H1 (cell line): ENCODE measurements around the gene NPTN. TPM values are rescaled to one million over a fixed set of nuclear protein-coding genes. Genes with fewer than 3 reads are reported as not detected.

Experiments
- CTCF ChIA-PET: fragments of 300-600 bp; sonication (Branson Sonifier 250); formaldehyde crosslinking; loops from one replicate; lab custom pipeline; 2021; ENCODE audit not compliant: partially characterized antibody; lab: Charles Lee
- POLR2A ChIA-PET: fragments of 300-600 bp; sonication (Branson Sonifier 250); formaldehyde crosslinking; loops from one replicate; lab custom pipeline; 2021; ENCODE audit warnings: inconsistent platforms; ENCODE audit not compliant: partially characterized antibody; lab: Charles Lee
- DNase-seq, 2 experiments: peaks; one replicate each; pipeline versions ENCODE4 v3.0.0 to v3.0.0-alpha.2; 2010 to 2022; ENCODE audit warnings: low spot score in 2 of 2, low read depth in 1 of 2, mixed read lengths in 1 of 2
- FAIRE-seq: peaks from 2 replicates; lab custom pipeline; 2011; peaks lifted over from hg19 to GRCh38; lab: Jason Lieb, UNC
- H2AFZ ChIP-seq: 2 replicates; pipeline ENCODE4 v1.8.1; 2012; ENCODE audit warnings: low read length, inconsistent platforms
- H2AK5ac ChIP-seq: 2 replicates; pipeline ENCODE4 v1.6.1; 2013; ENCODE audit warnings: low read depth, low read length
- H2BK120ac ChIP-seq: replicated peaks from 2 replicates; pipeline ENCODE3; 2013; ENCODE audit warnings: low read depth, low read length, inconsistent platforms
- H2BK12ac ChIP-seq: 2 replicates; pipeline ENCODE4 v1.6.1; 2013; ENCODE audit warnings: low read depth, low read length
- H2BK15ac ChIP-seq: 2 replicates; pipeline ENCODE4 v1.6.1; 2013; ENCODE audit warnings: low read length
- H2BK20ac ChIP-seq: 2 replicates; pipeline ENCODE4 v1.6.1; 2013; ENCODE audit warnings: low read length
- H2BK5ac ChIP-seq: 2 replicates; pipeline ENCODE4 v1.6.1; 2013; ENCODE audit warnings: low read depth, low read length
- H3K14ac ChIP-seq: 2 replicates; pipeline ENCODE4 v1.6.1; 2013; ENCODE audit warnings: inconsistent platforms; ENCODE audit not compliant: insufficient read length
- H3K18ac ChIP-seq: 2 replicates; pipeline ENCODE4 v1.6.1; 2013; ENCODE audit warnings: low read length; ENCODE audit errors: extremely low read depth
- H3K23ac ChIP-seq: 2 replicates; pipeline ENCODE4 v1.6.1; 2013; ENCODE audit warnings: inconsistent platforms; ENCODE audit not compliant: insufficient read length
- H3K23me2 ChIP-seq: 2 replicates; pipeline ENCODE4 v1.6.1; 2013; ENCODE audit warnings: low read depth, low read length
- H3K27ac ChIP-seq: 2 replicates; pipeline ENCODE4 v1.6.1; 2011; ENCODE audit warnings: low read depth, low read length, inconsistent platforms
- H3K27me3 ChIP-seq, 4 experiments: replicated peaks in 1 of 4; 1 replicate in 1 of 4; 2 replicates in 3 of 4; pipeline versions ENCODE4 v1.6.1 to v1.8.1; 2011 to 2013; ENCODE audit warnings: low read length in 3 of 4, mild to moderate bottlenecking in 3 of 4, inconsistent platforms in 2 of 4, mixed read lengths in 2 of 4, moderate library complexity in 1 of 4; ENCODE audit not compliant: control insufficient read depth in 3 of 4, insufficient read depth in 3 of 4; ENCODE audit errors: extremely low read depth in 1 of 4
- H3K36me3 ChIP-seq, 4 experiments: 2 replicates each; pipeline versions ENCODE4 v1.6.1 to v1.8.1; 2011 to 2013; ENCODE audit warnings: mild to moderate bottlenecking in 4 of 4, low read length in 3 of 4, moderate library complexity in 2 of 4, control low read depth in 1 of 4, inconsistent platforms in 1 of 4; ENCODE audit not compliant: insufficient read depth in 4 of 4, control insufficient read depth in 2 of 4
- H3K4ac ChIP-seq: replicated peaks from 2 replicates; pipeline ENCODE3; 2013; ENCODE audit warnings: low read length, low read depth, mixed read lengths, inconsistent platforms; ENCODE audit not compliant: insufficient read length
- H3K4me1 ChIP-seq, 4 experiments: replicated peaks in 1 of 4; 1 replicate in 1 of 4; 2 replicates in 3 of 4; pipeline versions ENCODE4 v1.6.1 to v1.8.1; 2011 to 2013; ENCODE audit warnings: low read length in 3 of 4, inconsistent platforms in 2 of 4, mixed read lengths in 1 of 4; ENCODE audit not compliant: insufficient read depth in 4 of 4, control insufficient read depth in 3 of 4
- H3K4me2 ChIP-seq, 2 experiments: 2 replicates each; pipeline versions ENCODE4 v1.6.1 to v1.8.1; 2011 to 2013; ENCODE audit warnings: low read depth in 2 of 2, low read length in 2 of 2, control low read depth in 1 of 2, inconsistent platforms in 1 of 2, mild to moderate bottlenecking in 1 of 2; ENCODE audit not compliant: insufficient read depth in 1 of 2
- H3K4me3 ChIP-seq, 4 experiments: fragments of 200-600, 300-600 bp in 1 of 4; sonication (generic), shearing (Covaris generic), sonication (Bioruptor Twin) in 1 of 4; 2 replicates each; pipeline versions ENCODE4 v1.5.1 to v1.8.1; 2011 to 2016; ENCODE audit warnings: low read length in 4 of 4, low read depth in 3 of 4, control low read depth in 2 of 4, inconsistent platforms in 2 of 4, mild to moderate bottlenecking in 2 of 4, mixed read lengths in 1 of 4, moderate library complexity in 1 of 4; ENCODE audit not compliant: insufficient read depth in 2 of 4; ENCODE audit errors: extremely low read depth in 1 of 4
- H3K56ac ChIP-seq: replicated peaks from 2 replicates; pipeline ENCODE3; 2013; ENCODE audit warnings: low read depth, mild to moderate bottlenecking, mixed read lengths, low read length, inconsistent platforms; ENCODE audit not compliant: insufficient read length
- H3K79me1 ChIP-seq: 2 replicates; pipeline ENCODE4 v1.6.1; 2013; ENCODE audit warnings: low read depth, low read length, control low read depth
- H3K79me2 ChIP-seq, 2 experiments: 2 replicates each; pipeline versions ENCODE4 v1.6.1 to v1.8.1; 2012 to 2013; ENCODE audit warnings: low read length in 2 of 2, mild to moderate bottlenecking in 2 of 2, inconsistent platforms in 1 of 2; ENCODE audit not compliant: insufficient read depth in 2 of 2, control insufficient read depth in 1 of 2
- H3K9ac ChIP-seq, 4 experiments: replicated peaks in 1 of 4; 1 replicate in 1 of 4; 2 replicates in 3 of 4; pipeline versions ENCODE4 v1.6.1 to v1.8.1; 2011 to 2013; ENCODE audit warnings: low read depth in 3 of 4, low read length in 3 of 4, control low read depth in 2 of 4, mild to moderate bottlenecking in 2 of 4, moderate library complexity in 2 of 4, inconsistent platforms in 1 of 4; ENCODE audit errors: extremely low read depth in 1 of 4
- H3K9me3 ChIP-seq, 2 experiments: 2 replicates each; pipeline versions ENCODE4 v1.6.1 to v1.8.1; 2012 to 2013; ENCODE audit warnings: mild to moderate bottlenecking in 2 of 2, moderate library complexity in 2 of 2, control low read depth in 1 of 2, inconsistent platforms in 1 of 2, low read depth in 1 of 2, low read length in 1 of 2, mixed read lengths in 1 of 2; ENCODE audit not compliant: insufficient read depth in 2 of 2
- H4K20me1 ChIP-seq, 2 experiments: replicated peaks in 1 of 2; 2 replicates each; pipeline versions ENCODE3 to v1.8.1; 2011 to 2013; ENCODE audit warnings: inconsistent platforms in 2 of 2, low read length in 2 of 2, mild to moderate bottlenecking in 1 of 2; ENCODE audit not compliant: insufficient read depth in 2 of 2, control insufficient read depth in 1 of 2
- H4K5ac ChIP-seq: 2 replicates; pipeline ENCODE4 v1.6.1; 2013; ENCODE audit warnings: low read length, low read depth, mixed read lengths, inconsistent platforms; ENCODE audit not compliant: insufficient read length
- H4K8ac ChIP-seq: 2 replicates; pipeline ENCODE4 v1.8.0; 2013; ENCODE audit warnings: mild to moderate bottlenecking, moderate library complexity, low read length, inconsistent platforms; ENCODE audit not compliant: insufficient read depth; ENCODE audit errors: extremely low read depth
- H4K91ac ChIP-seq: replicated peaks from 2 replicates; pipeline ENCODE3; 2013; ENCODE audit warnings: low read length, mixed read lengths, inconsistent platforms; ENCODE audit not compliant: insufficient read length
- BACH1 ChIP-seq: IDR thresholded peaks from 2 replicates; pipeline ENCODE4 v1.6.1; 2012; ENCODE audit warnings: low read length, improper control_type of control experiment
- JUND ChIP-seq: IDR thresholded peaks from 2 replicates; pipeline ENCODE4 v1.6.1; 2011; ENCODE audit warnings: mild to moderate bottlenecking, improper control_type of control experiment, low read length
- SRF ChIP-seq: IDR thresholded peaks from 2 replicates; pipeline ENCODE4 v1.6.1; 2011; ENCODE audit warnings: mild to moderate bottlenecking, low read depth, low read length, moderate library complexity
- TBP ChIP-seq: IDR thresholded peaks from 2 replicates; pipeline ENCODE4 v1.6.1; 2011; ENCODE audit warnings: low read depth, low read length, improper control_type of control experiment
- WGBS, 2 experiments: shearing (Covaris generic) in 1 of 2; methylation state at CpG; one replicate each; pipeline versions ENCODE4 v1.1.6 to v1.1.7; 2013 to 2015; ENCODE audit warnings: low lambda C conversion rate in 2 of 2, mixed read lengths in 2 of 2, inconsistent platforms in 1 of 2, low coverage in 1 of 2, missing lambda C conversion rate in 1 of 2; ENCODE audit not compliant: insufficient replicate concordance in 2 of 2, insufficient coverage in 1 of 2, insufficient read length in 1 of 2; ENCODE audit errors: extremely low coverage in 1 of 2, missing lambda C conversion rate in 1 of 2; 5-methylcytosine and 5-hydroxymethylcytosine counted together
- polyA plus RNA-seq, 7 experiments: library from polyadenylated mRNA; depleted of rRNA in 3 of 7; stranded (reverse) in 5 of 7; unstranded in 2 of 7; fragments of >200 nt in 5 of 7; fragments of 200-250 nt in 2 of 7; gene quantifications; 1 replicate in 5 of 7; 2 replicates in 1 of 7; 4 replicates in 1 of 7; pipeline versions ENCODE4 v1.2.1 to v1.2.3, GENCODE V29; 2011 to 2013; ENCODE audit warnings: missing spikeins in 2 of 7, mixed read lengths in 2 of 7
- total RNA-seq: library from RNA; stranded (reverse); fragmentation: NEBNext Ultra II Directional; extraction: Animal tissue kit (Norgen Biotek cat#: 25700); gene quantifications from 2 replicates; pipeline ENCODE4 v1.2.1, GENCODE V29; 2021

Gene NPTN
- total and polyA plus RNA-seq, 2 of the 8 experiments (the other 6 are each of a cell fraction or from before 2014, with no cell fraction given): 67.0 to 113 TPM

- Histone ChIP-seq H3K4me1 (no peaks in the 10 kb centered on the region), H3K27ac (no peak overlapping the region), H3K79me2 (no peaks in the 10 kb centered on the region), H3K56ac (no peak overlapping the region), H3K4me3 (no peak overlapping the region), H4K91ac (no peak overlapping the region), H3K79me1 (no peaks in the 10 kb centered on the region; the same call in 1 of the 2 replicates), H2AK5ac (no peak overlapping the region), H3K14ac (no peak overlapping the region), H3K4ac (no peak overlapping the region), H2BK20ac (no peak overlapping the region), H3K23ac (no peak overlapping the region), H2BK12ac (no peak overlapping the region), H4K20me1 (peaks cover 0 to 2% of the 10 kb centered on the region in 2 experiments), H4K5ac (no peak overlapping the region), H2BK15ac (no peak overlapping the region), H2BK120ac (no peak overlapping the region), H3K4me2 (no peak overlapping the region), H4K8ac (no peak overlapping the region), H2AFZ (no peak overlapping the region), H3K9ac (no peak overlapping the region), H3K27me3 (no peaks in the 10 kb centered on the region), H3K18ac (no peak overlapping the region), H3K36me3 (peaks cover 23 to 61% (median 44%) of the 10 kb centered on the region in 4 experiments), H3K23me2 (no peaks in the 10 kb centered on the region), H3K9me3 (no peaks in the 10 kb centered on the region), H2BK5ac (no peak overlapping the region)
- FAIRE-seq: no peak
- ChIA-PET CTCF (interaction anchor here (1.0 to 2.4 kb wide), 8 partner anchors 9 to 134 kb away, joined by 3 to 8 read pairs (median 5); no protein-coding TSS in a partner anchor), POLR2A (no interaction called here)
- TF ChIP-seq JUND (no peak), SRF (no peak), BACH1 (no peak), TBP (no peak)
- DNase-seq: no peak
- 95% methylated on average over 7 of the region's 7 CpGs; no CpG with 5 or more reads in 1 of the 2 experiments for WGBS, 2 experiments
These were observed 62.7 kb downstream of the NPTN start for GRCh38 chr15:73570355-73571032.
